Mucosa of rectum (tissue), 2 donors: Measurements from ENCODE around the gene KIF20A.
"Not testable (repeated sequence)": the region's sequence is repeated elsewhere in the genome, so short reads cannot be mapped to it uniquely, and the experiment has no call there.

Experiments used
- H3K27ac ChIP-seq, 2 donors: one replicate each; pipeline ENCODE4 v1.7.0; 2013; ENCODE audit warnings: inconsistent platforms in 2 of 2, low read depth in 2 of 2, low read length in 2 of 2
- H3K27me3 ChIP-seq, 2 donors: one replicate each; pipeline ENCODE4 v1.7.0; 2013; ENCODE audit warnings: low read length in 2 of 2; ENCODE audit not compliant: control insufficient read depth in 2 of 2, insufficient read depth in 2 of 2
- H3K36me3 ChIP-seq, 2 donors: one replicate each; pipeline ENCODE4 v1.7.0; 2013; ENCODE audit warnings: low read length in 2 of 2; ENCODE audit not compliant: control insufficient read depth in 2 of 2, insufficient read depth in 2 of 2
- H3K4me1 ChIP-seq, 2 donors: one replicate each; pipeline ENCODE4 v1.7.0; 2013; ENCODE audit warnings: low read length in 2 of 2, mild to moderate bottlenecking in 1 of 2; ENCODE audit not compliant: control insufficient read depth in 2 of 2, insufficient read depth in 2 of 2
- H3K4me3 ChIP-seq, 2 donors: one replicate each; pipeline ENCODE4 v1.7.0; 2013; ENCODE audit warnings: low read length in 2 of 2
- H3K9ac ChIP-seq, 2 donors: one replicate each; pipeline ENCODE4 v1.7.0; 2013; ENCODE audit warnings: low read length in 2 of 2, low read depth in 1 of 2, mild to moderate bottlenecking in 1 of 2
- H3K9me3 ChIP-seq, 2 donors: one replicate each; pipeline ENCODE4 v1.7.0; 2013; ENCODE audit warnings: low read length in 2 of 2; ENCODE audit not compliant: control insufficient read depth in 2 of 2
- donor health status: healthy.
- donor health status: Normal muscosa, but diverticular disease.

KIF20A gene

GRCh38 chr5:138180841-138181240 lies 1.9 kb downstream of the KIF20A start:
- Histone ChIP-seq H3K9me3 (no peaks in the 10 kb centered on the region), H3K9ac (no peak overlapping the region), H3K4me3 (no peak overlapping the region), H3K36me3 (peaks cover 17 to 30% of the 10 kb centered on the region in 2 donors), H3K27me3 (no peaks in the 10 kb centered on the region), H3K4me1 (peaks cover 16 to 20% of the 10 kb centered on the region in 2 donors), H3K27ac (no peak overlapping the region)

- Histone ChIP-seq H3K27ac (no peak overlapping the region), H3K9ac (no peak overlapping the region), H3K36me3 (peaks cover 16 to 43% of the 10 kb centered on the region in 2 donors), H3K9me3 (no peaks in the 10 kb centered on the region), H3K4me1 (peaks cover 11 to 15% of the 10 kb centered on the region in 2 donors), H3K4me3 (no peak overlapping the region), H3K27me3 (no peaks in the 10 kb centered on the region)
Observed at GRCh38 chr5:138182808-138183207, 3.9 kb downstream of the KIF20A start.

GRCh38 chr5:138186002-138186447 lies 7.1 kb downstream of the KIF20A start:
- Histone ChIP-seq H3K27ac (no peak overlapping the region), H3K36me3 (peaks cover 34 to 63% of the 10 kb centered on the region in 2 donors), H3K4me3 (no peak overlapping the region), H3K9me3 (no peaks in the 10 kb centered on the region), H3K9ac (no peak overlapping the region), H3K4me1 (no peaks in the 10 kb centered on the region), H3K27me3 (no peaks in the 10 kb centered on the region)

- peaks cover 48 to 69% of the 10 kb centered on the region in 2 donors for H3K36me3 ChIP-seq
- no peaks in the 10 kb centered on the region for H3K4me1 ChIP-seq
- no peaks in the 10 kb centered on the region for H3K9me3 ChIP-seq
- no peak overlapping the region for H3K27ac ChIP-seq
- H3K9ac ChIP-seq = no peak overlapping the region
- H3K27me3 ChIP-seq = no peaks in the 10 kb centered on the region
- H3K4me3 ChIP-seq = no peak overlapping the region
Observed at GRCh38 chr5:138188626-138189025, 9.7 kb downstream of the KIF20A start.

GRCh38 chr5:138192826-138193225 lies 13.9 kb downstream of the KIF20A start:
- Histone ChIP-seq H3K9ac (no peak overlapping the region), H3K27ac (no peak overlapping the region), H3K9me3 (no peaks in the 10 kb centered on the region), H3K4me1 (no peaks in the 10 kb centered on the region), H3K27me3 (no peaks in the 10 kb centered on the region), H3K36me3 (peaks cover 48 to 49% of the 10 kb centered on the region in 2 donors), H3K4me3 (no peak overlapping the region)

GRCh38 chr5:138193859-138194258 lies 14.9 kb downstream of the KIF20A start:
- H3K36me3 ChIP-seq = peaks cover 44 to 49% of the 10 kb centered on the region in 2 donors

GRCh38 chr5:138210985-138211384 lies 32.1 kb downstream of the KIF20A start:
- H3K9ac ChIP-seq = no peak overlapping the region
- peaks cover 2 to 4% of the 10 kb centered on the region in 2 donors for H3K36me3 ChIP-seq
- H3K4me1 ChIP-seq = peaks cover 7 to 9% of the 10 kb centered on the region in 2 donors
- no peaks in the 10 kb centered on the region for H3K27me3 ChIP-seq
- H3K27ac ChIP-seq = no peak overlapping the region
- no peak overlapping the region for H3K4me3 ChIP-seq
- no peaks in the 10 kb centered on the region for H3K9me3 ChIP-seq

More at GRCh38 chr5:138193859-138194258, 14.9 kb downstream of the KIF20A start:
- not testable (repeated sequence) for H3K4me3 ChIP-seq, H3K9me3 ChIP-seq, H3K4me1 ChIP-seq, H3K27ac ChIP-seq, H3K27me3 ChIP-seq, H3K9ac ChIP-seq

GRCh38 chr5:138212828-138213160 lies 33.9 kb downstream of the KIF20A start:
- Histone ChIP-seq H3K27ac (peak overlapping the region; percentile 43 to 81), H3K4me3 (peak overlapping the region; percentile 80 to 99), H3K4me1 (peaks cover 7 to 9% of the 10 kb centered on the region in 2 donors)

GRCh38 chr5:138213161-138214029 lies 34.5 kb downstream of the KIF20A start, which contains the start of gene CDC23:
CDC23 (minus strand) TSS chr5:138213323; CDS start chr5:138213312, 11 bp downstream.
- Histone ChIP-seq H3K4me3 (peak within 1 kb of the TSS; percentile 80 to 99), H3K27me3 (no peaks in the 10 kb centered on the region), H3K4me1 (peaks cover 7 to 9% of the 10 kb centered on the region in 2 donors), H3K27ac (peak within 1 kb of the TSS; percentile 43 to 81), H3K9me3 (no peaks in the 10 kb centered on the region), H3K9ac (peak within 1 kb of the TSS; percentile 88 to 93), H3K36me3 (peaks cover 2 to 3% of the 10 kb centered on the region in 2 donors)

More at GRCh38 chr5:138212828-138213160, 33.9 kb downstream of the KIF20A start:
- Histone ChIP-seq H3K27me3 (no peaks in the 10 kb centered on the region), H3K9ac (peak overlapping the region; percentile 88 to 93), H3K9me3 (no peaks in the 10 kb centered on the region), H3K36me3 (peaks cover 2 to 3% of the 10 kb centered on the region in 2 donors)

- Histone ChIP-seq H3K4me1 (peaks cover 7 to 9% of the 10 kb centered on the region in 2 donors), H3K4me3 (no peak overlapping the region), H3K27ac (no peak overlapping the region), H3K27me3 (no peaks in the 10 kb centered on the region), H3K9ac (no peak overlapping the region), H3K36me3 (no peaks in the 10 kb centered on the region), H3K9me3 (no peaks in the 10 kb centered on the region)
Observed at GRCh38 chr5:138216799-138217198, 37.9 kb downstream of the KIF20A start.
